Spinal cord (tissue), 10 donors: ENCODE results near the gene PLCG1. TPM values are rescaled to one million over a fixed set of nuclear protein-coding genes. Genes with fewer than 3 reads are reported as not detected.
"Not testable (repeated sequence)": the region's sequence is repeated elsewhere in the genome, so short reads cannot be mapped to it uniquely, and the experiment has no call there.

Experiments
- DNase-seq, 6 donors: peaks; one replicate each; pipeline versions ENCODE4 v3.0.0 to v3.0.0-alpha.2; 2013 to 2015; ENCODE audit warnings: low spot score in 6 of 6, low read depth in 4 of 6
- H3K27ac ChIP-seq: one replicate; pipeline ENCODE4 v1.5.1; 2013; ENCODE audit warnings: low read depth, low read length, control low read depth
- H3K27me3 ChIP-seq: one replicate; pipeline ENCODE4 v1.6.1; 2013; ENCODE audit warnings: low read length; ENCODE audit not compliant: control insufficient read depth, insufficient read depth
- H3K36me3 ChIP-seq: one replicate; pipeline ENCODE4 v1.6.1; 2013; ENCODE audit warnings: low read length; ENCODE audit not compliant: control insufficient read depth, insufficient read depth
- H3K4me1 ChIP-seq: one replicate; pipeline ENCODE4 v1.6.1; 2013; ENCODE audit warnings: low read length; ENCODE audit not compliant: control insufficient read depth, insufficient read depth
- H3K4me3 ChIP-seq: one replicate; pipeline ENCODE4 v1.5.1; 2013; ENCODE audit warnings: low read depth, low read length, control low read depth
- H3K9me3 ChIP-seq: one replicate; pipeline ENCODE4 v1.6.1; 2013; ENCODE audit warnings: low read length; ENCODE audit not compliant: control insufficient read depth, insufficient read depth
- WGBS: methylation state at CpG from one replicate; pipeline ENCODE4 v1.1.5; 2013; ENCODE audit warnings: missing lambda C conversion rate; ENCODE audit not compliant: insufficient coverage; 5-methylcytosine and 5-hydroxymethylcytosine counted together
- polyA plus RNA-seq, 2 donors: library from polyadenylated mRNA; unstranded; fragments of 120-200 nt; gene quantifications; one replicate each; pipeline ENCODE4 v1.2.1, GENCODE V29; 2013; ENCODE audit not compliant: insufficient read length in 2 of 2
- total RNA-seq, 2 donors: library from RNA; depleted of rRNA in 1 of 2; stranded (reverse); fragments of 120-200 nt in 1 of 2; fragments of >200 nt in 1 of 2; gene quantifications; one replicate each; pipeline versions ENCODE4 v1.2.3 to v1.2.4, GENCODE V29; 2013 to 2014
- donor health status: healthy.

Gene PLCG1
- total and polyA plus RNA-seq, 4 donors: 96.7 to 148 (median 130) TPM

GRCh38 chr20:41121399-41121798 is 15.9 kb upstream of the PLCG1 start:
- DNase-seq: no peak
- no peaks in the 10 kb centered on the region for H3K9me3 ChIP-seq
- no peaks in the 10 kb centered on the region for H3K27me3 ChIP-seq
- H3K4me3 ChIP-seq: no peak overlapping the region
- WGBS: 100% methylated on average over 3 of the region's 3 CpGs
- H3K27ac ChIP-seq: no peak overlapping the region
- peaks cover 5% of the 10 kb centered on the region for H3K4me1 ChIP-seq
- H3K36me3 ChIP-seq: peaks cover 39% of the 10 kb centered on the region

- Histone ChIP-seq H3K4me3 (no peak overlapping the region), H3K36me3 (peaks cover 30% of the 10 kb centered on the region), H3K9me3 (no peaks in the 10 kb centered on the region), H3K27me3 (no peaks in the 10 kb centered on the region), H3K4me1 (peaks cover 5% of the 10 kb centered on the region), H3K27ac (no peak overlapping the region)
- DNase-seq: no peak
- WGBS: no CpG with 5 or more reads among the region's 6 CpGs
Measured at GRCh38 chr20:41123631-41124030, 13.7 kb upstream of the PLCG1 start.

GRCh38 chr20:41124451-41125094 is 12.8 kb upstream of the PLCG1 start:
- DNase-seq: no peak
- Histone ChIP-seq H3K27ac (no peak overlapping the region), H3K27me3 (no peaks in the 10 kb centered on the region), H3K4me1 (peaks cover 4% of the 10 kb centered on the region), H3K9me3 (no peaks in the 10 kb centered on the region), H3K4me3 (no peak overlapping the region), H3K36me3 (peaks cover 30% of the 10 kb centered on the region)
- 95% methylated on average over 2 of the region's 3 CpGs for WGBS

GRCh38 chr20:41125530-41126457 is 11.5 kb upstream of the PLCG1 start:
- H3K27ac ChIP-seq: no peak overlapping the region
- peaks cover 30% of the 10 kb centered on the region for H3K36me3 ChIP-seq
- H3K27me3 ChIP-seq: no peaks in the 10 kb centered on the region

GRCh38 chr20:41126719-41127118 is 10.6 kb upstream of the PLCG1 start:
- no peaks in the 10 kb centered on the region for H3K4me1 ChIP-seq
- H3K36me3 ChIP-seq: peaks cover 28% of the 10 kb centered on the region
- no peak overlapping the region for H3K4me3 ChIP-seq
- H3K9me3 ChIP-seq: no peaks in the 10 kb centered on the region
- DNase-seq: no peak
- no peaks in the 10 kb centered on the region for H3K27me3 ChIP-seq
- WGBS: 88% methylated on average over 3 of the region's 3 CpGs
- H3K27ac ChIP-seq: no peak overlapping the region

More at GRCh38 chr20:41125530-41126457, 11.5 kb upstream of the PLCG1 start:
- Histone ChIP-seq H3K4me3 (no peak overlapping the region), H3K9me3 (no peaks in the 10 kb centered on the region), H3K4me1 (no peaks in the 10 kb centered on the region)
- WGBS: 91% methylated on average over 6 of the region's 6 CpGs
- DNase-seq: no peak

- H3K36me3 ChIP-seq: peaks cover 23% of the 10 kb centered on the region
Measured at GRCh38 chr20:41128317-41128716, 9.0 kb upstream of the PLCG1 start.

GRCh38 chr20:41131594-41132387 is 5.6 kb upstream of the PLCG1 start:
- DNase-seq: no peak

More at GRCh38 chr20:41128317-41128716, 9.0 kb upstream of the PLCG1 start:
- H3K9me3 ChIP-seq, H3K27me3 ChIP-seq, H3K4me1 ChIP-seq, H3K4me3 ChIP-seq, DNase-seq, H3K27ac ChIP-seq: not testable (repeated sequence)
- no CpG with 5 or more reads among the region's 3 CpGs for WGBS

GRCh38 chr20:41132388-41132775 is 5.0 kb upstream of the PLCG1 start:
- not testable (repeated sequence) for H3K4me3 ChIP-seq, H3K36me3 ChIP-seq, DNase-seq, H3K27me3 ChIP-seq, H3K9me3 ChIP-seq, H3K27ac ChIP-seq
- H3K4me1 ChIP-seq: peaks cover 15% of the 10 kb centered on the region
- WGBS: 93% methylated on average over 2 of the region's 9 CpGs

More at GRCh38 chr20:41131594-41132387, 5.6 kb upstream of the PLCG1 start:
- Histone ChIP-seq H3K4me1 (peaks cover 15% of the 10 kb centered on the region), H3K4me3 (no peak overlapping the region), H3K27ac (no peak overlapping the region), H3K36me3 (peaks cover 6% of the 10 kb centered on the region), H3K9me3 (no peaks in the 10 kb centered on the region), H3K27me3 (no peaks in the 10 kb centered on the region)
- WGBS: 94% methylated on average over 4 of the region's 5 CpGs

- Histone ChIP-seq H3K9me3 (no peaks in the 10 kb centered on the region), H3K27me3 (no peaks in the 10 kb centered on the region), H3K4me3 (no peak overlapping the region), H3K27ac (no peak overlapping the region), H3K36me3 (peaks cover 3% of the 10 kb centered on the region), H3K4me1 (peaks cover 26% of the 10 kb centered on the region)
- DNase-seq: no peak
- 80% methylated on average over 2 of the region's 7 CpGs for WGBS
Measured at GRCh38 chr20:41133709-41134361, 3.5 kb upstream of the PLCG1 start.
